B cell (primary cell): ENCODE results near the gene WWP2. TPM values are rescaled to one million over a fixed set of nuclear protein-coding genes. Genes with fewer than 3 reads are reported as not detected.

ENCODE experiments used
- ATAC-seq: fragments of 200-7000 bp; cut with Tn5 transposase; one replicate; pipeline ENCODE4 v1.10.0; 2021; ENCODE audit warnings: low read depth, mild to moderate bottlenecking, moderate number of reproducible peaks, moderate library complexity
- CTCF ChIA-PET: fragments of 350-600 bp; sonication (Branson Sonifier 250); formaldehyde crosslinking; loops from one replicate; lab custom pipeline; 2021; ENCODE audit warnings: antibody characterized with exemption, inconsistent platforms; lab: Charles Lee
- POLR2A ChIA-PET: fragments of 350-600 bp; sonication (Branson Sonifier 250); formaldehyde crosslinking; loops from one replicate; lab custom pipeline; 2021; ENCODE audit warnings: antibody characterized with exemption; lab: Charles Lee
- DNase-seq: peaks from one replicate; pipeline ENCODE4 v3.0.0; 2013
- H2AFZ ChIP-seq: 2 replicates; pipeline ENCODE4 v1.6.1; 2012; ENCODE audit warnings: mild to moderate bottlenecking, low read depth, low read length; ENCODE audit not compliant: insufficient read depth, poor library complexity, severe bottlenecking
- H3K27ac ChIP-seq, 2 donors: 1 replicate in 1 of 2; 2 replicates in 1 of 2; pipeline ENCODE4 v1.5.1; 2012 to 2013; ENCODE audit warnings: low read length in 2 of 2, mild to moderate bottlenecking in 2 of 2, moderate library complexity in 1 of 2
- H3K27me3 ChIP-seq, 4 experiments: fragments of 200-600 bp in 1 of 4; sonication (generic) in 1 of 4; replicated peaks in 1 of 4; 1 replicate in 2 of 4; 2 replicates in 2 of 4; pipeline versions ENCODE4 v1.6.1 to v1.7.0; 2013 to 2016; ENCODE audit warnings: low read length in 3 of 4, mild to moderate bottlenecking in 2 of 4, mixed read lengths in 1 of 4, moderate library complexity in 1 of 4; ENCODE audit not compliant: insufficient read depth in 4 of 4, control insufficient read depth in 3 of 4; ENCODE audit errors: control extremely low read depth in 1 of 4
- H3K36me3 ChIP-seq, 2 experiments: replicated peaks in 1 of 2; 1 replicate in 1 of 2; 2 replicates in 1 of 2; pipeline versions ENCODE4 v1.6.1 to v1.7.1; 2013; ENCODE audit warnings: low read length in 1 of 2; ENCODE audit not compliant: insufficient read depth in 2 of 2, control insufficient read depth in 1 of 2; ENCODE audit errors: control extremely low read depth in 1 of 2, extremely low read depth in 1 of 2
- H3K4me1 ChIP-seq, 2 donors: fragments of 200-600 bp in 1 of 2; sonication (generic) in 1 of 2; 1 replicate in 1 of 2; 2 replicates in 1 of 2; pipeline versions ENCODE4 v1.5.1 to v1.6.1; 2013 to 2017; ENCODE audit warnings: low read length in 2 of 2; ENCODE audit not compliant: control insufficient read depth in 2 of 2, insufficient read depth in 2 of 2
- H3K4me2 ChIP-seq: replicated peaks from 2 replicates; pipeline ENCODE3; 2012; ENCODE audit warnings: mild to moderate bottlenecking, low read depth, low read length; ENCODE audit not compliant: poor library complexity, severe bottlenecking
- H3K4me3 ChIP-seq, 5 experiments: fragments of 200-600 bp in 1 of 5; sonication (generic) in 1 of 5; 1 replicate in 3 of 5; 2 replicates in 2 of 5; pipeline versions ENCODE4 v1.5.1 to v1.7.0; 2011 to 2016; ENCODE audit warnings: low read length in 4 of 5, mild to moderate bottlenecking in 4 of 5, low read depth in 2 of 5, control low read depth in 1 of 5, moderate library complexity in 1 of 5; ENCODE audit not compliant: insufficient read depth in 1 of 5; ENCODE audit errors: control extremely low read depth in 1 of 5, extremely low read depth in 1 of 5
- H3K79me2 ChIP-seq: fragments of 200-600 bp; sonication (generic); one replicate; pipeline ENCODE4 v1.6.0; 2016; ENCODE audit warnings: low read length; ENCODE audit not compliant: control insufficient read depth, insufficient read depth
- H3K9ac ChIP-seq: fragments of 200-600 bp; sonication (generic); 2 replicates; pipeline ENCODE4 v1.6.1; 2017; ENCODE audit warnings: mild to moderate bottlenecking, low read length, moderate library complexity
- H3K9me3 ChIP-seq, 3 donors: one replicate each; pipeline versions ENCODE4 v1.6.1 to v1.7.1; 2013; ENCODE audit warnings: low read length in 2 of 3; ENCODE audit not compliant: control insufficient read depth in 2 of 3, insufficient read depth in 1 of 3; ENCODE audit errors: control extremely low read depth in 1 of 3
- H4K20me1 ChIP-seq: 2 replicates; pipeline ENCODE4 v1.6.0; 2012; ENCODE audit warnings: mild to moderate bottlenecking, low read length; ENCODE audit not compliant: insufficient read depth, control insufficient read depth, poor library complexity, severe bottlenecking
- H3K27ac Mint-ChIP-seq: one replicate; pipeline ENCODE4 v1.8.0; 2021; ENCODE audit warnings: mixed read lengths
- H3K27me3 Mint-ChIP-seq: one replicate; pipeline ENCODE4 v1.8.0; 2021; ENCODE audit warnings: mixed read lengths
- H3K4me1 Mint-ChIP-seq: one replicate; pipeline ENCODE4 v1.8.0; 2021; ENCODE audit warnings: mixed read lengths
- H3K4me3 Mint-ChIP-seq: one replicate; pipeline ENCODE4 v1.8.0; 2021; ENCODE audit warnings: mixed read lengths
- H3K9me3 Mint-ChIP-seq: one replicate; pipeline ENCODE4 v1.8.0; 2022; ENCODE audit warnings: mixed read lengths; ENCODE audit not compliant: insufficient read depth
- CTCF ChIP-seq: fragments of 200-600 bp; IDR thresholded peaks from one replicate; pipeline ENCODE4 v1.8.0; 2022; ENCODE audit warnings: antibody characterized with exemption, mild to moderate bottlenecking
- EZH2 ChIP-seq: IDR thresholded peaks from 2 replicates; pipeline ENCODE4 v1.6.1; 2012; ENCODE audit warnings: borderline replicate concordance, low read depth, mild to moderate bottlenecking, moderate library complexity, low read length; ENCODE audit not compliant: insufficient read depth, poor library complexity, severe bottlenecking
- WGBS: methylation state at CpG from one replicate; pipeline ENCODE4 v1.1.5; 2013; ENCODE audit warnings: missing lambda C conversion rate; ENCODE audit not compliant: insufficient coverage; 5-methylcytosine and 5-hydroxymethylcytosine counted together
- intact Hi-C: fragments of 100-400 bp; cut with micrococcal nuclease; formaldehyde crosslinking; loops from one replicate; pipeline ENCODE4 v1.10.0; 2022
- polyA plus RNA-seq: library from polyadenylated mRNA; depleted of rRNA; stranded (reverse); fragments of >200 nt; gene quantifications from 2 replicates; pipeline ENCODE4 v1.2.3, GENCODE V29; 2012
- total RNA-seq, 2 donors: library from RNA; stranded (reverse); fragments of 120-200 nt in 1 of 2; gene quantifications; 1 replicate in 1 of 2; 2 replicates in 1 of 2; pipeline versions ENCODE4 v1.2.3 to v1.2.4, GENCODE V29; 2013 to 2022

WWP2 gene
- total and polyA plus RNA-seq, 2 donors (not counting 1 experiment from before 2014, with no cell fraction given): 33.4 to 105 TPM

DNA sequence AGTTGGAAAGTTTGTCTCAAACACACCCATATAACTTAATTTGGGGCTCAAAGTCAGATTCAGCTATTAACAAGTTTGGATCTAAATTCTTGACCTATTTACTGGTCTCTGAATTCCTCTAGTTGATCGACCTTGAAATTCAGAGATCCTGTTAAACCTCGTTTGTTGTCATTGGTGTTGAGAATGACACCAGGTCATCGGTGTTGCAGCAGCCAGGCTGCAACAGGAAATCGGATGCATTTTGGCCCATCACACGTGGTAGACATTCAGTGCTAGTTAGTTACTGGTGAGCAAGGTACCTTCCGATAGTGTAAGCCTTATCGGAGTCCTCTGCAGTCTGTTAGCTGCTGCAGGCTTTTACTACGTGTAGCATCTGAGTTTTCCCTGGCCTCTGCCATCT lies 82.3 kb downstream of the WWP2 start:
- 93% methylated on average over 8 of the region's 8 CpGs for WGBS
- Mint-ChIP-seq H3K9me3 (no peaks in the 10 kb centered on the region), H3K4me3 (no peak overlapping the region), H3K4me1 (no peaks in the 10 kb centered on the region), H3K27me3 (no peaks in the 10 kb centered on the region), H3K27ac (no peak overlapping the region)
- H3K4me1 ChIP-seq: no peaks in the 10 kb centered on the region
- ChIA-PET CTCF (no interaction called here), POLR2A (no interaction called here)
- DNase-seq (no peak), ATAC-seq (no peak)
- H3K9ac ChIP-seq: no peak overlapping the region
- no peaks in the 10 kb centered on the region for H3K9me3 ChIP-seq
- H3K4me2 ChIP-seq: no peak overlapping the region
- H3K79me2 ChIP-seq: peaks cover 15% of the 10 kb centered on the region
- H2AFZ ChIP-seq: no peak overlapping the region
- H3K27ac ChIP-seq: no peak overlapping the region
- peaks cover 8 to 61% of the 10 kb centered on the region in 2 experiments for H3K36me3 ChIP-seq
- H3K27me3 ChIP-seq: no peaks in the 10 kb centered on the region
- intact Hi-C loops: no loop called here
- no peaks in the 10 kb centered on the region for H4K20me1 ChIP-seq
- H3K4me3 ChIP-seq: no peak overlapping the region
- TF ChIP-seq CTCF (no peak), EZH2 (no peak)

DNA sequence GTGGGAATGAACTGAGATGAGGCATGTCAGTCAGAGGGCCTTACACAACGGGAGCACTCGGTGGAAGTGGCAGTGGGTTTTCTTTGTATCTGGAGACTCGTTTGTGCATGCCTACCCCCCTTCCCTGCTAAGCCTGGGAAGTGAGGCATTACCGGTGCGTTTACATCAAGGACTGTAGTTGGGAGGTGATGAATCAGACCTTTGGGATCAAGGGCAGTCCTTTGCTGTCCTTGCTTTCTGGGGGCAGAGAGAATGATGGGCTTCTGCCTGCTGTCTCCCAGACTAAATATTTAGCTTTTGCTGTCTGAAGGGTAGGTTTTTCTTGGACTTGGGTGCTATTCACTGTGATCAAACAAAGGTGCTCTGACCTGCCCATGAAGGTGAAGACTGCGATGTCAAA lies 83.0 kb downstream of the WWP2 start:
- Histone ChIP-seq H2AFZ (no peak overlapping the region), H3K27me3 (no peaks in the 10 kb centered on the region), H3K4me3 (no peak overlapping the region), H3K9me3 (no peaks in the 10 kb centered on the region), H4K20me1 (no peaks in the 10 kb centered on the region), H3K79me2 (peaks cover 15% of the 10 kb centered on the region), H3K9ac (no peak overlapping the region), H3K36me3 (peaks cover 8 to 53% of the 10 kb centered on the region in 2 experiments), H3K4me2 (no peak overlapping the region), H3K27ac (no peak overlapping the region), H3K4me1 (no peaks in the 10 kb centered on the region)
- POLR2A ChIA-PET: interaction anchor here (0.6 kb wide), 1 partner anchor 12 kb away, joined by 7 read pairs; no protein-coding TSS in a partner anchor
- no peak overlapping the region for H3K4me3 Mint-ChIP-seq
- CTCF ChIA-PET: no interaction called here
- TF ChIP-seq EZH2 (no peak), CTCF (no peak)
- WGBS: 100% methylated on average over 2 of the region's 6 CpGs
- DNase-seq: no peak
- no peaks in the 10 kb centered on the region for H3K27me3 Mint-ChIP-seq
- no peaks in the 10 kb centered on the region for H3K9me3 Mint-ChIP-seq
- no peak overlapping the region for H3K27ac Mint-ChIP-seq
- H3K4me1 Mint-ChIP-seq: no peaks in the 10 kb centered on the region
- ATAC-seq: no peak
- intact Hi-C loops: no loop called here
